ENCODE results near the gene ATG101. TPM values are rescaled to one million over a fixed set of nuclear protein-coding genes. Genes with fewer than 3 reads are reported as not detected.

Gene ATG101
- total and polyA plus RNA-seq, 2 of the 8 experiments (the other 6 are each of a cell fraction or from before 2014, with no cell fraction given), result 49.8 to 55.9 TPM

DNA sequence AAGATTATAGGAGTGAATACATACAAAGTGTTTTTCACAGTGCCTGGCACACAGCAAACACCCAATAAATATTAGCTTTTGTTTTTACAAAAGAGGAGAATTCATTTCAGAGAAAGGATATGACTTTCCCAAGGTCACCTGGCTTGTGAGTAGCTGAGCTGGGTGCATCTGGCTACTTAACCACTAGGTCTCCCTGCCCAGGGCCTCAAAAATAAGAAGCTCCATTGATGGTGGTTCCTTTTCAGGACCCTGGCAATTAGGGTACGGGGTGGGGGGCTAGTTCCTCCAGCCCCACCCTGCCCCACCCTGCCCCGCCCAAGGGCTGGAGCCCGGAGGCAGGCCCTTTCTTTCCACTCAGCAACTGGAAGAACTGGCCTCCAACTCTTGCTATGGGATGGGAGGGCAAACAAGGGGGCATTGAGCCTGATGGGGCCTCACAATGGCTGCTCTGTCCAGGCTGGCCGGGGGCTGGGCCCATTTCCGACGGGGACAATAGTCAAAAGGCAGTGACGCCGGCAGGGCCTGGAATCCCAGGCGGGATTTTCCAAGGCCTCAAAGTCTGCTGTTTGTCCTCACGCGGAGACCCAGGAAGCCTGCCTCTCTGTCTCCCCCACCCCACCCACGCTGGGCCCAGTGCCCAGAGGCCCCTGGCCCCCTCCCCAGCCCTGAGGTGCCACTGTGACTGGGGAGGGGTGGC is 8.2 kb upstream of the ATG101 start (continued):
- TF ChIP-seq RXRA (IDR thresholded peaks at IDR 0.05; ENCODE audit: insufficient read depth, low read depth, low read length), result no peak

All from H1 (cell line).